ENCODE data around the gene ARHGAP6.

Gene ARHGAP6

DNA sequence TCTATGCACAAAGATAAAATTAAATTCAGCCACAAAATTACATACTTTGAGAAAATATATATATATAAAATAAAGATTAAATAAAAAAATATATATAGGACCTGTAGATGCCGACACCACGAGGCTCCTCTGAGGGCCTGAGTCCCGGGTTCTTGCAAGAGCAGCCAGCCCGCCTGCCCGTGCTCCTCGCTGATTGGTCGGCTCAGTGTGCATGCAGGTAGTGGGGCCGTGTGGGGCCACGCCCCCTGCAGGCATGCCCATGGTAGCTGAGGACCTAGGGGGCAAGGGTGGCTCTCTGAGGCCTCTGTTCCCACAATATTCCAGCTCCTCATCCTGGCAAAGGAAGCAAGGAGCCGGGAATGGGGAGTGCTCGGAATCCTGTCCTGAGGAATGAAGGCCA, 453.0 kb downstream of the ARHGAP6 start:
- CTCF ChIA-PET: no interaction called here
- H3K27ac ChIP-seq: no peak overlapping the region
- POLR2A ChIA-PET (ENCODE audit: low non-redundant PET): no interaction called here
- DNase-seq (ENCODE audit: low spot score): no peak
- TF ChIP-seq, protein P1, sequence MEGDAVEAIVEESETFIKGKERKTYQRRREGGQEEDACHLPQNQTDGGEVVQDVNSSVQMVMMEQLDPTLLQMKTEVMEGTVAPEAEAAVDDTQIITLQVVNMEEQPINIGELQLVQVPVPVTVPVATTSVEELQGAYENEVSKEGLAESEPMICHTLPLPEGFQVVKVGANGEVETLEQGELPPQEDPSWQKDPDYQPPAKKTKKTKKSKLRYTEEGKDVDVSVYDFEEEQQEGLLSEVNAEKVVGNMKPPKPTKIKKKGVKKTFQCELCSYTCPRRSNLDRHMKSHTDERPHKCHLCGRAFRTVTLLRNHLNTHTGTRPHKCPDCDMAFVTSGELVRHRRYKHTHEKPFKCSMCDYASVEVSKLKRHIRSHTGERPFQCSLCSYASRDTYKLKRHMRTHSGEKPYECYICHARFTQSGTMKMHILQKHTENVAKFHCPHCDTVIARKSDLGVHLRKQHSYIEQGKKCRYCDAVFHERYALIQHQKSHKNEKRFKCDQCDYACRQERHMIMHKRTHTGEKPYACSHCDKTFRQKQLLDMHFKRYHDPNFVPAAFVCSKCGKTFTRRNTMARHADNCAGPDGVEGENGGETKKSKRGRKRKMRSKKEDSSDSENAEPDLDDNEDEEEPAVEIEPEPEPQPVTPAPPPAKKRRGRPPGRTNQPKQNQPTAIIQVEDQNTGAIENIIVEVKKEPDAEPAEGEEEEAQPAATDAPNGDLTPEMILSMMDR (conservative IDR thresholded peaks at IDR 0.05; ENCODE audit: low read depth): no peak

DNA sequence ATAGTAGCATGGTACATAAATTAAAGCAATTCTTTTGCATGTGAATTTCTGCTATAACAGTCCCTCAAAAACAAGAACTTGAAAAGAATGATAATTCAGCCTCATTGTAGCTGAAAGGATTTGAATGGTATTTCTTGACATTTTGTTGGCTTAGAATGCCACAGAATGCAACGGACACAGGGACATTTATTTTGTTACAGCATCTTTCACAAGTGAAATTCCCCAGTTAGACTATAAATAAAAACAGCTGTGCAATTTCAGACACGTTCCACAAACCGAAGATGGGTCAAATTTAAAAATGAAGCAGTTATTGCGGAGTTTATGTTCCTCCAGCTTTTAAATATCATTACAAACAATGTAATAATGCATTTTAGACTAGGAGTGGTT, 455.3 kb downstream of the ARHGAP6 start:
- no peak overlapping the region for H3K27ac ChIP-seq
- no peak for DNase-seq (ENCODE audit: low spot score)
- TF ChIP-seq, protein P1 (conservative IDR thresholded peaks at IDR 0.05; ENCODE audit: low read depth): no peak
- ChIA-PET POLR2A (ENCODE audit: low non-redundant PET) (no interaction called here), CTCF (interaction anchor here (0.8 kb wide), 1 partner anchor 555 kb away, joined by 3 read pairs; no protein-coding TSS in a partner anchor)

DNA sequence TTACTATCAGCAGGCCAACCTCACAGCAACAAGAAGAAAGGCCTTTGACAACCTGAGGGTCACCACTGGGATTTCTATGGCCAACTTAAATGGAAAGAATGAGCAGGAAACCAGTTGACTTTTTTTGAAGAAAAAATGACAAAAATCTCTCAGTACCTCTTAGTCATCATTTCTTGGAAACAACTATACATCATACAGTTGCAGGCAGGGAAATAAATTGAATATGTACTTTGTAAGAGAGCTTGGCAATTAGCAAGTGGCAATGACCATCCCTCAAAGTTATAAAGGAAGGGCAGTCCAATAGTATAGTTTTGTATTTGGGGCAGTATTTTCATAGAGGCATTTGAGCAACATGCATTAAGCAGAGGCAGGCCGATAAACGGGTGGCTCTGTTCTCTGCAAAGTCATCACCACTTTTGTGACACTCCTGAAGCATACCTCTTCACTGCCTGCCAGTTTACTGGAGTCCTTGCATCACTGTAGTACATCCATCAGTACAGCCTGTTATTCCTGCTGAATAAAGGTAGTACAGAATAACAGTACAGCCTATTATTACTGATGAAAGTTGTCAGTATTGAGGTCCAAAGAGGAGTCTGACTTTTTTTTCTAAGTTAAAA, 455.8 kb downstream of the ARHGAP6 start:
- ChIA-PET POLR2A (ENCODE audit: low non-redundant PET) (no interaction called here), CTCF (interaction anchor here (0.8 kb wide), 1 partner anchor 554 kb away, joined by 3 read pairs; no protein-coding TSS in a partner anchor)
- TF ChIP-seq, protein P1 (conservative IDR thresholded peaks at IDR 0.05; ENCODE audit: low read depth): no peak
- no peak for DNase-seq (ENCODE audit: low spot score)
- H3K27ac ChIP-seq: no peak overlapping the region

DNA sequence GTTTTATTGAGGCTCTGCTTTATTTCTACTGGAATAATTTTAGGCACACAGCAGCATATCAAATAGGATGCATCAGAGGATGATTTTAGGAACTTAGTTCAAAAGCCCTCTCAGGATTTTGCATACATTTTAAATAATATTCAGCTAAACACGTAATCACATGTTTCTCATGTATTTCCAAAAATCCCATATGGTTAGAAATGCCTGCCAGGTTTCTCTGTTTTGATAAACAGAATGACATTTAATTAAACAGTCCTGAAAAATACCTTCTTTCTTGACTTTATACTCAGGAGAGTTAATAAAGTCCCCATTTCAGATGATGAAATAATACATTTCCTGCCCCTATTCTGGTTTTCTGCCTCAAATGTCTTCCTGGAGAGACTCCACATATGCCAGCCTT, 459.0 kb downstream of the ARHGAP6 start:
- ChIA-PET CTCF (interaction anchor here (0.6 to 0.7 kb wide), 3 partner anchors 114 to 846 kb away, joined by 3 to 5 read pairs (median 3); no protein-coding TSS in a partner anchor), POLR2A (ENCODE audit: low non-redundant PET) (no interaction called here)
- no peak for DNase-seq (ENCODE audit: low spot score)
- TF ChIP-seq, protein P1 (conservative IDR thresholded peaks at IDR 0.05; ENCODE audit: low read depth): no peak
- no peak overlapping the region for H3K27ac ChIP-seq

DNA sequence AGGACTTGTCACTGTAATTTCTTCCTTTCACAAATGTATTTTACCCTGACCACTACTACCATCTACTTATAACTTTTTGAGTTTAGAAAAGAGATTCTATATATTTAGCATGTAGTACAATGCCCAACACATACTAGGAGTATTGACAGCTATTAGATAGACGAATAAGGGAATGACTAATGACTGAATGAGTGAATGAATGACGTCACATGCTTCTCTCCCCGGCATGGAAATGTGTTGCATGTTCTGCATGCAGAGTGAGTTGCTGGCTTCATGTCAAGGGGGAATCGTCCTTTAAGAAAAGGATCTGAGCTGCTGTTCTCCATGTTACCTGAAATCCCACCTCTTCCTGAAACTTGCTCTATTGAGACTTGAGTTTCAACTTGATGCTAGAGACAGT, 459.9 kb downstream of the ARHGAP6 start:
- TF ChIP-seq, protein P1 (conservative IDR thresholded peaks at IDR 0.05; ENCODE audit: low read depth): no peak
- no peak overlapping the region for H3K27ac ChIP-seq
- POLR2A ChIA-PET (ENCODE audit: low non-redundant PET): no interaction called here
- DNase-seq (ENCODE audit: low spot score): no peak
- CTCF ChIA-PET: no interaction called here

DNA sequence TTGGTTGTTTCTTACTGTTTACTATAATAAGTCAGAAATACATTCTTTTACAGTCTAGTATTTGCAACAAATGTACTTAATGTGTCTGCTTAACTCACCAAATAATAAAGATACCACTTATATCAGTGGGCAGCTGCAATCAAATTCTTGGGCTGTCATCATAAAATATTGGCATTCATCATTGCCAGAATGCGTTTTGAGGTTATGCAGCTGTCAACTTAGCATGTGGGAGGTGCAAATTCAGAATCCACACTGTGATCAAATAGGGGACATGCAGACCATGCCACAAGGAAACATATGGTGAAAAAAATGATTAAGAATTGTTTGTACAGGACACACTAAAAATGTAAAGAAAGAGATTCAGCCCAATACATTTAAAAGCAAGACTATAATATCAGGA, 468.0 kb downstream of the ARHGAP6 start:
- POLR2A ChIA-PET (ENCODE audit: low non-redundant PET): no interaction called here
- CTCF ChIA-PET: no interaction called here
- H3K27ac ChIP-seq: no peak overlapping the region
- no peak for DNase-seq (ENCODE audit: low spot score)
- TF ChIP-seq, protein P1 (conservative IDR thresholded peaks at IDR 0.05; ENCODE audit: low read depth): no peak
